NCI-H2107 treated with DMSO at 0.1 percent for 48 hours (cell line): ENCODE data around the gene ELP5.

Experiments
- DNase-seq: peaks from one replicate; lab custom pipeline; 2025; ENCODE audit not compliant: unreplicated experiment; lab: John Stamatoyannopoulos, UW

ELP5 gene

GRCh38 chr17:7308625-7309433 is 56.8 kb downstream of the ELP5 start:
- peak; percentile 31 for DNase-seq
